UCSD-AML1 (cell line): ENCODE measurements around the gene CFAP20.
"Not testable (repeated sequence)": the region's sequence is repeated elsewhere in the genome, so short reads cannot be mapped to it uniquely, and the experiment has no call there.

Experiments
- DNase-seq: peaks from one replicate; lab custom pipeline; 2025; ENCODE audit not compliant: unreplicated experiment; lab: John Stamatoyannopoulos, UW

CFAP20 gene

GRCh38 chr16:58098207-58099096 is 30.7 kb downstream of the CFAP20 start:
- DNase-seq, result no peak

DNA sequence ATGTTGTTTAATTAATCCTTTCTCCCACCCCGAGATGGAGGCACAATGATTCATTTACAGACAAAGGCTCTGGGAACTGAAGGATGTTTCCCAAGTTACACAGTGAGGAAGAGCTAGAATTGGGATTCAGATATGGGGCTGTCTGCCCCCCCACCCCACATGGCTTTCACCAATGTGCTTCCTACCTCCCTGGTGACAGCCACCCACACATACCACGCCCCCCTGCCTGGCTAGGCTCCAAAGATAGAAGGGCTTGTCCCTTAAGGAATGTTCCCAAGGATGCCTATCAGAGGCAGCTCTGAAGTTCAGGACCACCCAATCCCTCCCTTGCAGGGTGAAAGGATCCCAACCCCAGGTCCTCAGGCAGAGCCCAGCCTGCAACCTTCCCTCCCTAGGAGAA is 32.9 kb downstream of the CFAP20 start:
- DNase-seq, result no peak

DNA sequence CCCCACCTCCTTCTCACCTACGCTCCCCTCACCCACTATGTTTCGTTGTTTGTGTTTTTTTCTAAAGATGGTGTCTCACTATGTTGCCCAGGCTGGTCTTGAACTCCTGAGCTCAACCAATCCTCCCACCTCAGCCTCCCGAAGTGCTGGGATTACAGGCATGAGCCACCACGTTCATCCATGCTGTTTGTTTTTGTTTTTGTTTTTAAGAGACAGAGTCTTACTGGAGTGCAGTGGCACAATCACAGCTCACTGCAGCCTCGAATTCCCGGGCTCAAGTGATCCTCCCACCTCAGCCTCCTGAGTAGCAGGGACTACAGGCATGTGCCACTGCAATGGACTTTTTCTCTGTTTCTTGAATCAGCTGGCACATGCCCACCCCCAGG is 33.6 kb downstream of the CFAP20 start:
- not testable (repeated sequence) for DNase-seq

- DNase-seq, result peak; percentile 73
These were observed 34.2 kb downstream of the CFAP20 start for GRCh38 chr16:58094791-58095574.

- DNase-seq, result no peak
These were observed 35.2 kb downstream of the CFAP20 start for GRCh38 chr16:58094026-58094425.

- DNase-seq, result not testable (repeated sequence)
These were observed 38.8 kb downstream of the CFAP20 start for GRCh38 chr16:58090396-58090795.

- no peak for DNase-seq
These were observed 41.1 kb downstream of the CFAP20 start for GRCh38 chr16:58088091-58088490.

DNA sequence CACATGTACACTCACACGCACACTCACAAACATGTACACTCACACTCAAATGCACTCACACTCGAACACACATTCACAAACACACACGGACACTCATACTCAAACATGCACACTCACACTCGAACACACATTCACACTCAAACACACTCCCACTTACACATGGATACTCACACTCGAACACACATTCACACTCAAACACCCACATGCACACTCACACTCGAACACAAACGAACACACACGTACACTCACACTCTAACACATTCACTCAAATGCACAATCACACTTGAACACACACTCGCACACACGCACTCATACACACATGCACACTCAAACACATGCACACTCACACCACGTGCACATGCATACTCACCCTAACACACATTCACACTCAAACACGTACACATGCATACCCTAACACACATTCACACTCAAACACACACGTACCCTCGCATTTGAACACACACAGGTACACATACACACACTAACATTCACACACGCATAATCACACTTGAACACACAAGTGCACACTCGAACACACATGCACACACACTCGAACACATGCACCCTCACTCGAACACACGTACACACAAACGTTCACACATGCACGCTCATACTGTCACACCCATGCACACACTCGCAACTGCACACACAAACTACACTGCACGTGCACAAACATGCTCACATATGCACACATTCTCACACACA is 41.8 kb downstream of the CFAP20 start:
- no peak for DNase-seq

DNA sequence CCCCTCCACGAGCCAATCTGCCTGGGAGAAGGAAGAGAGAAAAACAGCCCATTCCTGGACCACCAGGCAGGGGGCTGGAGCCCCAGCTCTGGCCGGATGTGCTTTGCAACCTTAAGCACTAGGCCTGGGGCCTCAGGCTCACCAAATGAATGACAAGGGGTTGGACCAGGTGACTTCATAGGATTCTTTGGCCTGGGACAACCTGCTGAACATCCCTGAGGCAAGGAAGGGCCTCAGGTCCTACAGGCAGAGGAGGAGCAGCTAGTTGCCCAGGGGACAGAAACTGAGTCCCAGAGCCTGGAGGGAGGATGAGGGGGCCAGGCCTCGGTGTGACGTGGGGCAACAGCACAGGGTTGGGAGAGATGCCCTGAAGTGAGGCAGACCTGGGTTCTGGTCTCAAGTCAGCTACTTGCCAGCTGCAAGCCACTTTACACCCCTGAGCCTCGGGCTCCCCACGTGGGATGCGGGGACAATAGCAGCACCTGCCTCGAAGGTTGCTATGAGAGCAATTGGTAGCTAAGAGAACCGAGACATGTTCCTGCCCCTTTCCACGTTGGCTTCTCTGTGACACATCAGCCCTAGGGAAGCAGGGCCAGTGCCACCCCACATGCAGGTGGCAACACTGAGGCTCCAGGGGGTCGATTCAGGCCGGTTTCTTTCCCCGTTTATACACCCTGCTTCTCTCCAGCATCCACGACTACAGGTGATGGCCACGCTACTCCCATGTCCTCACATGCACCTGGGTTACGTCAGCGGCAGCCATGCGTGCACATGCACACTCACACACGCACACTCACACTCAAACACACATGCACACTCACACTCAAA is 42.6 kb downstream of the CFAP20 start:
- no peak for DNase-seq

GRCh38 chr16:58085584-58086251 is 43.5 kb downstream of the CFAP20 start:
- DNase-seq, result no peak

GRCh38 chr16:58085171-58085570 is 44.0 kb downstream of the CFAP20 start:
- DNase-seq, result no peak

GRCh38 chr16:58084635-58085034 is 44.5 kb downstream of the CFAP20 start:
- no peak for DNase-seq

DNA sequence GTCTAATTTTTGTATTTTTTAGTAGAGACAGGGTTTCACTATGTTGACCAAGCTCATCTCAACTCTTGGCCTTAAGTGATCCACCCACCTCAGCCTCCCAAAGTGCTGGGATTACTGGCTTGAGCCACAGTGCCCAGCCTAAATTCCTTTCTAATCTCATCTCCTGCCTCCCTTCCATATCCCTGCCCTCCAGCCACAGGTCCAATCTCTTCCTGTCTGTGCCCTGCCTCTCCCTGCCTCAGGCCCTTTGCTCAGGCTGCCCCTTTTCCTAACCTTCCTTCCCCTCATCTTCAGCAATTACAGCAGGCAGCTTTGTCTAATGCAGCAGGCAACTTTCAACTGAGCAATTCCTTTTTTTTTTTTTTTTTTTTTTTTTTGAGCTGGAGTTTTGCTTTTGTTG is 46.8 kb downstream of the CFAP20 start:
- DNase-seq, result no peak

DNA sequence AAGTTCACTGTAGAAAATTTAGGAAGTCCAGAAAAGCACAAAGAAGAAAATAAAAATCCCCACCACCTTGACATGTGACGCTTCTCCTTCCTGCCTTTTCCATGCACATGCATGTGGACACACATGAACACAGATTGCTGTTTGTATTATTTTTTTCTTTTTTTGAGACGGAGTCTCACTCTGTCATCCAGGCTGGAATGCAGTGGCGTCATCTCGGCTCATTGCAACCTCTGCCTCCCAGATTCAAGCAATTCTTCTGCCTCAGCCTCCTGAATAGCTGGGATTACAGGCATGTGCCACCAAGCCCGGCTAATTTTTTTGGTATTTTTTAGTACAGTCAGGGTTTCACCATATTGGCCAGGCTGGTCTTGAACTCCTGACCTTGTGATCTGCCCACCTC is 48.5 kb downstream of the CFAP20 start:
- DNase-seq, result not testable (repeated sequence)

GRCh38 chr16:58077796-58078195 is 51.4 kb downstream of the CFAP20 start:
- DNase-seq, result no peak

DNA sequence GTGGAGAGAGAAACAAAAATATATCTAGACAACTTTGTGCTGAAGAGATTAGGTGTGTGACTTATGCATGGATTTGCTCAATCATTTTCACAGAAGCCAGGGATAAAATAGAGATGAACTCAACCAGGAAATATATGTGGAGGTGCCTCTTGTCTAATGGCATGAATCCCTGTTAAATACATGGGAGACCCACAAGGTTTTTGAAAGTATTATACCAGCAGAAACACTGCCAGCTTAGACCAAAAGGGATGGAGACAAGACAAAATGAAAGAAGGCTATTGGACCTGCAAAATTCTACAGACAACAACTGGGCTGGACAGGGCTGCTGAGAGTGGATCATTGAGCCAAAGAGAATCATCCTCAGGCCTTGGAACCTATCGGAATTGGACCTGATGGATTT is 52.7 kb downstream of the CFAP20 start:
- DNase-seq, result no peak

- no peak for DNase-seq
These were observed 54.5 kb downstream of the CFAP20 start for GRCh38 chr16:58074657-58075056.

- not testable (repeated sequence) for DNase-seq
These were observed 56.1 kb downstream of the CFAP20 start for GRCh38 chr16:58073086-58073485.

DNA sequence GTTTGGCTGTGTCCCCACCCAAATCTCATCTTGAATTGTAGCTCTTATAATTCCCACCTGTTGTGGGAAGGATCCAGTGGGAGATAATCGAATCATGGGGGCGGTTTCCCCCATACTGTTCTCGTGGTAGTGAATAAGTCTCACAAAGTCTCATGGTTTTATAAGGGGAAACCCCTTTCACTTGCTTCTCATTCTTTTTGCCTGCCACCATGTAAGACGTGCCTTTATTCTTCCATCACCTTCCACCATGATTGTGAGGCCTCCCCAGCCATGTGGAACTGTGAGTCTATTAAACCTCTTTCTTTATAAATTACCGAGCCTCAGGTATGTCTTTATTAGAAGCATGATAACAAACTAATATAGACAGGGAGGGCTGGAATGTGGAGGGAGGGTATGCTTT is 57.0 kb downstream of the CFAP20 start:
- DNase-seq, result not testable (repeated sequence)

DNA sequence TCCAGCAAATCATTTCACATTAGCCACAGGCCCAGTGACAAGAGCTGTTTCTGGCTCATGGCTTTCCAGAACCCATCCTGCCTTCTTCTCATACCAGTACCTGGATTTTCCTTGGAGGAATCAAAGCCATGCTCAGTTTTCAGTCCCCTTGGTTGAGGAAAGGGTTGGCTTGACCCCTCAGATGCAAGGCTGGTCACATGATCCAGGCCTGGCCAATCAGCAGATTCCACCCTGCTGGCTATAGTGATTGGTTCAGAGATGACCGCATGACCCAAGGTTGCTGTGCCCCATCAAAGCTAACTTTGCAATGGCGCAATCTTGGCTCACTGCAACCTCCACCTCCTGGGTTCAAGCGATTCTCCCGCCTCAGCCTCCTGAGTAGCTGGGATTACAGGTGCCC is 58.6 kb downstream of the CFAP20 start:
- DNase-seq, result no peak
